OCI-LY7 (cell line): ENCODE results near the gene CA5A. TPM values are rescaled to one million over a fixed set of nuclear protein-coding genes. Genes with fewer than 3 reads are reported as not detected.
"Not testable (repeated sequence)": the region's sequence is repeated elsewhere in the genome, so short reads cannot be mapped to it uniquely, and the experiment has no call there.

ENCODE experiments used
- BruUV-seq: library from RNA; stranded (reverse); fragments of 400-500 nt; replicated peaks from 2 replicates; lab custom pipeline; 2021; lab: Mats Ljungman, UMichigan
- CTCF ChIA-PET: fragments of 300-600 bp; sonication (Branson Sonifier 250); formaldehyde crosslinking; loops from one replicate; lab custom pipeline; 2022; ENCODE audit warnings: antibody characterized with exemption; ENCODE audit not compliant: unreplicated experiment; lab: Charles Lee
- POLR2A ChIA-PET: fragments of 300-600 bp; sonication (Branson Sonifier 250); formaldehyde crosslinking; loops from one replicate; lab custom pipeline; 2022; ENCODE audit warnings: antibody characterized with exemption; lab: Charles Lee
- DNase-seq: peaks from one replicate; pipeline ENCODE4 v3.0.0-alpha.2; 2015; ENCODE audit warnings: low spot score
- H2AFZ ChIP-seq: fragments of 200-600 bp; sonication (generic), shearing (Covaris generic); 2 replicates; pipeline ENCODE4 v1.6.1; 2014; ENCODE audit warnings: mild to moderate bottlenecking, antibody characterized with exemption, low read length, moderate library complexity
- H3K27ac ChIP-seq: fragments of 200-600 bp; sonication (generic); 2 replicates; pipeline ENCODE4 v1.5.1; 2014; ENCODE audit warnings: mixed run types, low read depth, mild to moderate bottlenecking, moderate library complexity, low read length, inconsistent platforms; ENCODE audit not compliant: poor library complexity, severe bottlenecking
- H3K36me3 ChIP-seq: fragments of 200-600 bp; sonication (generic); 2 replicates; pipeline ENCODE4 v1.6.1; 2014; ENCODE audit warnings: mild to moderate bottlenecking, antibody characterized with exemption, low read length, moderate library complexity, mixed read lengths; ENCODE audit not compliant: insufficient read depth
- H3K4me1 ChIP-seq: fragments of 200-600 bp; sonication (generic); 2 replicates; pipeline ENCODE4 v1.5.1; 2014; ENCODE audit warnings: mild to moderate bottlenecking, low read length; ENCODE audit not compliant: insufficient read depth, poor library complexity, severe bottlenecking
- H3K4me2 ChIP-seq: fragments of 200-600 bp; sonication (generic); 2 replicates; pipeline ENCODE4 v1.6.1; 2014; ENCODE audit warnings: mild to moderate bottlenecking, low read length
- H3K4me3 ChIP-seq: fragments of 200-600 bp; sonication (generic); 2 replicates; pipeline ENCODE4 v1.5.1; 2014; ENCODE audit warnings: mild to moderate bottlenecking, low read depth, low read length; ENCODE audit not compliant: poor library complexity, severe bottlenecking
- H3K79me2 ChIP-seq: fragments of 200-600 bp; sonication (generic); 2 replicates; pipeline ENCODE4 v1.6.1; 2016; ENCODE audit warnings: low read depth, mild to moderate bottlenecking, low read length, moderate library complexity, mixed read lengths; ENCODE audit not compliant: insufficient read depth
- H3K9me2 ChIP-seq: fragments of 200-600 bp; sonication (generic); 2 replicates; pipeline ENCODE4 v1.6.1; 2016; ENCODE audit warnings: mild to moderate bottlenecking, low read length, mixed read lengths; ENCODE audit not compliant: insufficient read depth
- H3K9me3 ChIP-seq: fragments of 200-600 bp; sonication (generic); 2 replicates; pipeline ENCODE4 v1.6.1; 2014; ENCODE audit warnings: mild to moderate bottlenecking, mixed run types, low read length, mixed read lengths
- H4K20me1 ChIP-seq: fragments of 200-600 bp; sonication (generic); 2 replicates; pipeline ENCODE4 v1.6.1; 2014; ENCODE audit warnings: mild to moderate bottlenecking, antibody characterized with exemption, low read length, moderate library complexity, mixed read lengths; ENCODE audit not compliant: insufficient read depth
- intact Hi-C: fragments of 100-400 bp; cut with micrococcal nuclease; formaldehyde crosslinking; loops from one replicate; pipeline ENCODE4 v1.10.0; 2022; ENCODE audit not compliant: unreplicated experiment
- total RNA-seq, 2 experiments: library from RNA; depleted of rRNA in 1 of 2; stranded (reverse); fragments of >200 nt in 1 of 2; shearing (Covaris generic) in 1 of 2; gene quantifications; 2 replicates each; pipeline ENCODE4 v1.2.3, GENCODE V29; 2014 to 2022
- TF ChIP-seq, protein P1 (sequence below): fragments of 200-600 bp; sonication (generic); conservative IDR thresholded peaks from 2 replicates; pipeline ENCODE4 v1.5.1; 2014; ENCODE audit warnings: mild to moderate bottlenecking, antibody characterized with exemption, low read length, moderate library complexity, mixed read lengths

Gene CA5A
- total RNA-seq, 2 experiments from 2014 or later, result not detected

DNA sequence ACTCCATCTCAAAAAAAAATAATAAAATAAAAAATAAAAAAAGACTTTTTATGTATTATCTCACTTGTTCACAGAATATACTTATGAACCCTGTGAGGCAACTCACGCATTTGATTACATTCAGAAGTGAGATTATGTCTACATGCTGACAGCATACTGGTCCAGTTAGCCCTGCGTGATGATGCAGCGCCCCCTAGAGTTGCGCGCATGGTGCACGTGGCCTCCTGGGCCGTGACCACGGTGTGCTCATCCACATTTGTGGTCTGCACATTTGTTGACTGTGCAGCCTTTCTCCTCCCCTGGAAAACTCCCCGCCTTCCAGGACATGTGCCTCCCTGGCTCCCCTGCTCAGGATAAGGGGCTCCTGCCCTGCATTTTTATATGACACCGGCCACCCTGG lies 46.6 kb downstream of the CA5A start:
- H3K4me3 ChIP-seq, H3K36me3 ChIP-seq, H3K9me2 ChIP-seq, H2AFZ ChIP-seq, H3K79me2 ChIP-seq, POLR2A ChIA-PET, H4K20me1 ChIP-seq, H3K4me2 ChIP-seq, intact Hi-C loops, H3K4me1 ChIP-seq, BruUV-seq, H3K27ac ChIP-seq, H3K9me3 ChIP-seq, CTCF ChIA-PET: not testable (repeated sequence)
- TF ChIP-seq, protein P1, sequence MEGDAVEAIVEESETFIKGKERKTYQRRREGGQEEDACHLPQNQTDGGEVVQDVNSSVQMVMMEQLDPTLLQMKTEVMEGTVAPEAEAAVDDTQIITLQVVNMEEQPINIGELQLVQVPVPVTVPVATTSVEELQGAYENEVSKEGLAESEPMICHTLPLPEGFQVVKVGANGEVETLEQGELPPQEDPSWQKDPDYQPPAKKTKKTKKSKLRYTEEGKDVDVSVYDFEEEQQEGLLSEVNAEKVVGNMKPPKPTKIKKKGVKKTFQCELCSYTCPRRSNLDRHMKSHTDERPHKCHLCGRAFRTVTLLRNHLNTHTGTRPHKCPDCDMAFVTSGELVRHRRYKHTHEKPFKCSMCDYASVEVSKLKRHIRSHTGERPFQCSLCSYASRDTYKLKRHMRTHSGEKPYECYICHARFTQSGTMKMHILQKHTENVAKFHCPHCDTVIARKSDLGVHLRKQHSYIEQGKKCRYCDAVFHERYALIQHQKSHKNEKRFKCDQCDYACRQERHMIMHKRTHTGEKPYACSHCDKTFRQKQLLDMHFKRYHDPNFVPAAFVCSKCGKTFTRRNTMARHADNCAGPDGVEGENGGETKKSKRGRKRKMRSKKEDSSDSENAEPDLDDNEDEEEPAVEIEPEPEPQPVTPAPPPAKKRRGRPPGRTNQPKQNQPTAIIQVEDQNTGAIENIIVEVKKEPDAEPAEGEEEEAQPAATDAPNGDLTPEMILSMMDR, result peak; percentile 60
- peak; percentile 31 for DNase-seq

DNA sequence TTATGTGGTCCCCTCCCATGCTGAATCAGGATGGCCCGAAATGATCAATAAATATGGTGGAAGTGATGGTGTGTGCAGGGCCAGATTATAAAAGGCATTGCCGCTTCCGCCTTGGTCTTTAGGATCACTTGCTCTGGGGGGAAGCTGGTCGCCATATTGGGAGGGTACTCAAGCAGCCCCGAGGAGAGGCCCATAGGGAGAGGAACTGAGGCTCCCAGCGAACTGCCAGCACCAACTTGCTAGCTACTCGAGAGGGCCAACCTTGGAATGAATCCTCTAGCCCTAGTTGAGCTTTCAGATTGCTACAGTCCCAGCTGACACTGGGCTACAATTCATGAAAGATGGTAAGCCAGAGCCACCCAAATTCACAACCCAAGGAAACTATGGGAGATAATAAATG lies 48.0 kb downstream of the CA5A start:
- H3K27ac ChIP-seq, H4K20me1 ChIP-seq, BruUV-seq, DNase-seq, H3K9me2 ChIP-seq, H3K36me3 ChIP-seq, intact Hi-C loops, H3K9me3 ChIP-seq, H2AFZ ChIP-seq, POLR2A ChIA-PET, H3K4me1 ChIP-seq, H3K4me3 ChIP-seq, H3K4me2 ChIP-seq, H3K79me2 ChIP-seq, CTCF ChIA-PET: not testable (repeated sequence)

DNA sequence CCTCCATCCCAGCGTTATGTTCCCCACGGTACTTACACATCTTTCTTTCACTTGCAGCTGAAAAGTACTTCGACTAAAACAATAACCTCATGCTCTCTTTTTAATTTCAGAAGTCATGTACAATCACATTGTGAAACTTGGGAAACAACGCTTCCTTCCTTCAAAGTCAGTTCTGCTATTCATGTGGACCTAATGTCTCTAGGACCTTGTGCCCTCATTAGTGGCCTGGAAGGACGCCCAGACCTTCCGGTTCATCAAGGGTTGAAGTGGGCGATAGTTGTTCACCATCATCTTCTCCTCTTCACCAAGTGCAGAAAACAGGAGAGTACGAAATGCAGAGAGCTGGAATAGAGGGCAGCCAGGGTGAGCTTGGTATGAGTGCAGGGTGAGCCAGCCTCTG lies 48.4 kb downstream of the CA5A start:
- BruUV-seq, H4K20me1 ChIP-seq, H3K36me3 ChIP-seq, H3K27ac ChIP-seq, H3K4me1 ChIP-seq, H3K9me3 ChIP-seq, intact Hi-C loops, H2AFZ ChIP-seq, H3K4me2 ChIP-seq, H3K9me2 ChIP-seq, POLR2A ChIA-PET, CTCF ChIA-PET, H3K4me3 ChIP-seq, DNase-seq, H3K79me2 ChIP-seq: not testable (repeated sequence)

DNA sequence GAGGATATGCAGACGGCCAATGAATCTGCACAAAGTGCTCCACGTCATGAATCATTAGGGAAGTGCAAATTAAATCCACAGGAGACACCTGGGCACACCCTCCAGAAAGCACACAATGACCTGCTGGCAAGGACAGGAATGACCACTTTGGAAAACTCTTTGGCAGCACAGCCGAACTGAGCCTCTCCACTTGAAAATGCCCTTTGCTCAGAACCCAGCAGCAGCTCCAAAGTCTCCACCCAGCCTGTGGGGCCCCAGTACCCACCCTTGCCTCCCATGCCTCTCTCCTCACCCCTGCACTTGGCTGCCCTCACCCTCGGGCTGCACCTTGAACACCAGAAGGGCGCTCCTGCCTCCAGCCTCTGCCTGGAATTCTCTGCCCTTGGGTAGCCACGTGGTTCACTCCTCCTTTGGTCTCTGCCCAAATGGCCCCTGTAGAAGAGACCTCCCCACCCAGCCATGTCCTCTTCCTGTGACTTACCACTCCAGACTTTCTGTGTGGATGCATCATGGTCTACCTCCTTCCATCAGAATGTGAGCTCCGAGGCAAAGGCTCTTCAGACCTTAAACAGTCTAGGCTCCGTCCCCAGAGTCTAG lies 50.9 kb downstream of the CA5A start:
- H3K27ac ChIP-seq, BruUV-seq, intact Hi-C loops, H3K79me2 ChIP-seq, H3K4me3 ChIP-seq, H3K9me3 ChIP-seq, POLR2A ChIA-PET, DNase-seq, H3K4me2 ChIP-seq, H3K36me3 ChIP-seq, H4K20me1 ChIP-seq, CTCF ChIA-PET, H3K4me1 ChIP-seq, H3K9me2 ChIP-seq, H2AFZ ChIP-seq: not testable (repeated sequence)
